Measurements from ENCODE around the gene GIGYF1.
"Not testable (repeated sequence)": the region's sequence is repeated elsewhere in the genome, so short reads cannot be mapped to it uniquely, and the experiment has no call there.

GIGYF1 gene, protein sequence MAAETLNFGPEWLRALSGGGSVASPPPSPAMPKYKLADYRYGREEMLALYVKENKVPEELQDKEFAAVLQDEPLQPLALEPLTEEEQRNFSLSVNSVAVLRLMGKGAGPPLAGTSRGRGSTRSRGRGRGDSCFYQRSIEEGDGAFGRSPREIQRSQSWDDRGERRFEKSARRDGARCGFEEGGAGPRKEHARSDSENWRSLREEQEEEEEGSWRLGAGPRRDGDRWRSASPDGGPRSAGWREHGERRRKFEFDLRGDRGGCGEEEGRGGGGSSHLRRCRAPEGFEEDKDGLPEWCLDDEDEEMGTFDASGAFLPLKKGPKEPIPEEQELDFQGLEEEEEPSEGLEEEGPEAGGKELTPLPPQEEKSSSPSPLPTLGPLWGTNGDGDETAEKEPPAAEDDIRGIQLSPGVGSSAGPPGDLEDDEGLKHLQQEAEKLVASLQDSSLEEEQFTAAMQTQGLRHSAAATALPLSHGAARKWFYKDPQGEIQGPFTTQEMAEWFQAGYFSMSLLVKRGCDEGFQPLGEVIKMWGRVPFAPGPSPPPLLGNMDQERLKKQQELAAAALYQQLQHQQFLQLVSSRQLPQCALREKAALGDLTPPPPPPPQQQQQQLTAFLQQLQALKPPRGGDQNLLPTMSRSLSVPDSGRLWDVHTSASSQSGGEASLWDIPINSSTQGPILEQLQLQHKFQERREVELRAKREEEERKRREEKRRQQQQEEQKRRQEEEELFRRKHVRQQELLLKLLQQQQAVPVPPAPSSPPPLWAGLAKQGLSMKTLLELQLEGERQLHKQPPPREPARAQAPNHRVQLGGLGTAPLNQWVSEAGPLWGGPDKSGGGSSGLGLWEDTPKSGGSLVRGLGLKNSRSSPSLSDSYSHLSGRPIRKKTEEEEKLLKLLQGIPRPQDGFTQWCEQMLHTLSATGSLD (N-terminal part only)

DNA sequence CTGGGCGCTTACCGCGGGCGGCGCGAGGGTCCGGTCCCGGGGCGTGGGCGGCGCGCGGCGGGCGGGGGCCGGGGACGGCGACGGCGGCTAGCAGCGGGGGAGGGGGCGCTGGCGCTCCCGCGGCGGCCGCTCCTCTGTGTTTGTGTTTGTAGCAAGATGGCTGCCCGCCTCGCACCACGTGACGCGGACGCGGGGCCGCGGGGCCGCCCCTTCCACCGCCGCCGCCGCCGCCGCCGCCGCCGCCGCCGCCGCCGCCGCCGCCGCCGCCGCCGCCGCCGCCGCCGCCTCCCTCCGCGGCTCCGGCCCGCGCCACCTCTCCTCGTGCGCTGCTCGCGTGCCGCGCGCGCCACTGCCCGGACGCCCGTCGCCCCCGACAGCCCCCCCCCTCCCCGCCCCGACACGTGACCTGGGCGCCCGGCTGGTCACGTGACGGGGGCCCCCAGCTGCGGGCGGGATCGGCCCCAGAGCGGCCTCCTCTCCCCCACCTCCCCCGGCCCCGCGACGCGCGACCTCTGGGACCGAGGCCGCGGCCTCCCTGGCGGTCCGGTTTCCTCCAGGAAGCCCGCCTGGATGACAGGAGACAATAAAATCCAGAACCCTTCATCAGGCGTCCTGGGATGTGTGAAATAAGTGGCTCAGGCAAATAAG lies at the start of gene GIGYF1:
GIGYF1 (minus strand) TSS at position 153 of the 648 bp plus-strand sequence. CDS start 6,012 bp downstream, outside the sequence.
- DNase-seq, result peak; percentile 91

DNA sequence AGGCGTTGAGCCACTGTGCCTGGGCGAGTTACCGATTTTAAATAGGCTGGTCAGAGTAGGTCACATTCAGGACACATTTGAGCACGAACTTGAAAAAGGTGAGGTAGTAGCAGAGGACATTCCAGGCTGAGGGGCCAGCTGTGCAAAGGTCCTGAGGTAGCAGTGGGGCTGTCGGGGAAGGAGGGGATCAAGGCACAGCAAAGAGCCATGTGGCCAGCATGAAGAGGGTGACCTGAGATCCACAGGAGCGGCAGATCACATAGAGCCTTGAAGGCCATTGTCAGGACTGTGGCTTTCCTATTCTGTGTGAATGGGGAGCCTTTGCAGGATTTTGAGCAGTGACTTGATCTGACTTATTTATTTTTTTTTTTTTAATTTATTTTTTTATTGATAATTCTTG lies 45.9 kb upstream of the GIGYF1 start:
- DNase-seq, result no peak

DNA sequence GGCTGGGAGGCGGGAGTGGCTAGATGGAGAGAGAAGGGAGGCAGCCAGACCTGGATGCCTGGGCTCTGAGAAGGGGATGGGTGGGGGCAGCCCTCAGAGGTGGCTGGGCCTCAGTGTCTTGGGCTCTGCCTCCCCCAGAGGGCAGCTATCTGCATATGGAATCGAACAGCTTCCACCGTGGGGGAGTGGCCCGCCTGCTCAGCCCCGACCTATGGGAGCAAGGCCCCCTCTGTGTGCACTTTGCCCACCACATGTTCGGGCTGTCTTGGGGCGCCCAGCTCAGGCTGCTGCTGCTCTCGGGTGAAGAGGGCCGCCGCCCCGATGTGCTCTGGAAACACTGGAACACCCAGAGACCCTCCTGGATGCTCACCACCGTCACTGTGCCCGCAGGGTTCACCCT lies 42.6 kb upstream of the GIGYF1 start:
- no peak for DNase-seq

DNA sequence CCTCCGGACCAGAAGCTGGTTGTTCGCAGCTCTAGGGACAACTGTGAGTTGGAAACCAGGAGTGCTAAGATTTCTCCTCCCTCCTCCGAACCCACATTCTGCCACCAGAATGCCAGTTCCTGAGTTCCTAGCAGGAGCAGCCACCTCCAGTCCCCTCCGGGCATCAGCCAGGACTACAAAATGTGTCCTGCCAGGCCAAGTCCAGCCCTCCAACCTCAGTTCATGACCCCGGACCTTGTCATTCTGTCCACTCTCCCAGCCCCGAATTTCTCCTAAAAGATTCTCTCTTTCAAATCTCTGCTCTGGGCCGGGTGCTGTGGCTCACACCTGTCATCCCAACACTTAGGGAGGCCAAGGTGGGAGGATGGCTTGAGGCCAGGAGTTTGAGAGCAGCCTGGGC lies 41.7 kb upstream of the GIGYF1 start:
- no peak for DNase-seq

DNA sequence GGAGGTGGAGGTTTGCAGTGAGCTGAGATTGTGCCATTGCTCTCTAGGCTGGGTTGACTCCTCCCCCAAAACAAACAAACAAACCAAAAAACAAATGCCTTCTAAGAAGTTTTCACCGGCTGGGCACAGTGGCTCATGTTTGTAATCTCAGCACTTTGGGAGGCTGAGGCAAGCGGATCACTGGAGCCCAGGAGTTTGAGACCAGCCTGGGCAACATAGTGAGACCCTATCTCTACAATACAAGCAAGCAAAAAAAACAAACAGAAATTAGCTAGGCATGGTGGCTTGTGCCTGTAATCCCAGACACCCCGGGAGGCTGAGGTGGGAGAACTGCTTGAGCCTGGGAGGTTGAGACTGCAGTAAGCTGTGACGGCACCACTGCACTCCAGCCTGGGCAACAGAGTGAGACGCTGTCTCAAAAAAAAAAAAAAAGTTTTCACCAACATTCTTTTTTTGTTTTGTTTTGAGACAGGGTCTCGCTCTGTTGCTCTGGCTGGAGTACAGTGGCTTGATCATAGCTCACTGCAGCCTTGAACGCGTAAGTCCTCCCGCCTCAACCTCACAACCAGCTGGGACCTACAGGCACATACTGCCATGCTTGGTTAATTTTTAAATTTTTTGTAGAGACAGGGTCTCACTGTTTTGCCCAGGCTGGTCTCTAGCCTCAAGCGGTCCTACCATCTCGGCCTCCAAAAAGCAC lies 38.0 kb upstream of the GIGYF1 start:
- no peak for DNase-seq

DNA sequence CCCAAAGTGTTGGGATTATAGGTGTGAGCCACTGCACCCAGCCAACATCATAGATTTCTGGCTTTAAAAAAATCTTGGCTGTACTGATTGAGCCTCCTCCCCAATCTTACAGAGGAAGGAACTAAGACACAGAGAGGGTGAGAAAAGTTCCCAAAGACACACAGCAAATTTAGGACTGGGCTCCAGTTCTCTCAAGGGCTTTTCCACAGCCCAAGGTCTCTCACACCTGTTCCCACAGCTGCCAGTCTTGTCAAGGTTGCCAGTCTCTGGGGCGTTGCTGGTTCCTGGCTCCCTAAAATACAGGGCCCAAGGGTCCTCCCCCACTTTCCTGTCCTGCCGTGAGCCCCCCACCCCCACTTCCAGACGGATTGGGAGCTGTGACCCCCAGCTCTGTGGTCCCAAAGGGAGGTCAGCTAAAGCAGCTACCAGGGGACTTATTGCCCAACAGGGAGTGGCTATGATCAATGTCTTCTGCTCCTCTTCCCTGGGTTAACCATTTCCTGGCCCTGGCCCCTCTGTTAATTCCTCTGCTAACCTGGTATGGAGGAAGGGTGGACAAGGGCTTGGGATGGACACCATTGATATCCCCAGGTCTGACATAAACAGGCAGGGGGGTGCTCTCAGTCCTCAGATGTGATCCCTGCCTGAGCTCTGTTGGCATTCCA lies 36.2 kb upstream of the GIGYF1 start:
- no peak for DNase-seq

DNA sequence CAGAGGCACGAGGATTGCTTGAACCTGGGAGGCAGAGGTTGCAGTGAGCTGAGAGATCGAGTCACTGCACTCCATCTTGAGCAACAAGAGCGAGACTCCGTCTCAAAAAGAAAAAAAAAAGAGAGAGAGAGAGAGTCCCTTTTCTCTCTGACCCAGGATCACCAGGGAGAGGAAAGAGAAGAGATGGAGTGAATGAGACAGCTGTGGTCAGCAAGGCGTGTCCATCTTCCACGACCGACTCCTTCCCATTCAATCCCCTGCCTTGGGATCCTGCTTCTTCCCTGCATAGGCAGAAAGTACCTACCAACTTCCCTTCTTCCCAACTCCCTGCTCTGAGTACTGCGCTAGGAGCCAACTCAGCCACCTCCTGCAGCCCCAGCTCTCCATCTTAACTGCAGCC lies 34.1 kb upstream of the GIGYF1 start:
- DNase-seq, result no peak

DNA sequence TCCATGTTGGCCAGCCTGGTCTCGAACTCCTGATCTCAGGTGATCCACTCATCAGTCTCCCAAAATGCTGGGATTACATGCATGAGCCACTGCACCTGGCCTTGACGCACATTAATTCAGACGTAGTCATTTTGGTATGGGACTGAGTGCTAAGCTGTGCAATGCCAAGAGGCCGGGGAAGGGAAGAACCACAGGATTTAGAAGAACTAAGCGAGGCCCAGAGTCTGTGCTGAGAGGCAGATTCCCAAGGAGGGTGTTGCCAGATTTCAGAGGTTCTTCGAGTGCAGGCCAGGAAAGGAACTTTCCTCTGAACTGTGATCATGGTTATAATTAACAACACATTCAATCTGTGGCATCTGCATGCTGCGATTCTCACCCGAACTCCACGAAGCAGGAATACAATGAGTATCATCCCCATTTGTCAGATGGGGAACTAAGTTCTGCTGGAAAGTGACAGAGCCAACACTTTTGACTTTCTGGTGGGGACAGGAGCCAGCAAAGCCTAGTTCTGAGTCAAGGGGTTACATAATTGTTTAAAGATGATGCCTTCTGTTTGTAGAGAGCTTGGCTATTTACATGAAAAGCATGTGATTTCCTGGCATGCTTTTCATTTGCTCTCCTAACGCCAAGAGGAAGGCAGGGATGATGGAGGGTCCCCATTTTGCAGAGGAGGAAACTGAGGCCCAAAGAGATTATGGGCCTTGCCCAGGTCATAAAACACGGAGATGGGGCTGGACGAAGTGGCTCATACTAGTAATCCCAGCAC lies 33.1 kb upstream of the GIGYF1 start:
- DNase-seq, result peak; percentile 40

DNA sequence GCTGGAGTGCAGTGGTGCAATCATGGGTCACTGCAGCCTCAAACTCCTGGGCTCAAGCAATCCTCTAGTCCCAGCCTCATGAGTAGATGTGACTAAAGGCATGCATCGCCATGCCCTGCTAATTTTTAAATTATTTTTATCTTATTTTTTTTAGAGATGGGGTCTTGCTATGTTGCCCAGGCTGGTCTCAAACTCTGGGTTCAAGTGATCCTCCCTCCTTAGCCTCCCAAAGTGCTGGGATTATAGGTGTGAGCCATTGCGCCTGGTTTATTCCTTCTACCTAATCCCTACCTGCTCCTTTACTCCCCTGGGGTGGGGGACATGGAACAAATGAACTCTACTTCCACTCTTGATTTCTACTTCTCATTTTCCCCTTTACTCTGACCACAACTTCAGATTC lies 30.3 kb upstream of the GIGYF1 start:
- not testable (repeated sequence) for DNase-seq

DNA sequence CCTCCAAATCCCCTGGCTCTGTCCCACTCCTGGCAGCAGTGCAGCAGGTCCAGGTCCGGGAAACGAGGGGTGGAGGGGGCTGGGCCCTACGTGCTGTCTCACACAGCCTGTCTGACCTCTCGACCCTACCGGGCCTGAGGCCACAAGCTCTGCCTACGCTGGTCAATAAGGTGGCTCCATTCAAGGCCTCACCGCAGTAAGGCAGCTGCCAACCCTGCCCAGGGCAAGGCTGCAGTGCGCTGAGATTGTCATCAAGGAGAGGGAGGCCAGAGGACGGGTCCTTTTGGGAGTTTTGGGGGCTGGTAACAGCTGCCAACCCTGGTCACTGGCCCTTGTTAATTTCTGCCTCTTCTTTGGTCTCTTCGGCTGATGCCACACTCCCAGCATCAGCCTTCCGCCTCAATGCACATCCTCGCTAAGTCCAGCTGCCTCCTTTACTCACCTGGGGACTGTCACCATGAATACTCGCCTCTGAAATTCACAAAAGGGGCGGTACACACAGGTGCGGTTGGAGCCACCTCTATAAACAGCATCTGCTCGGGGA lies 29.8 kb upstream of the GIGYF1 start:
- no peak for DNase-seq

DNA sequence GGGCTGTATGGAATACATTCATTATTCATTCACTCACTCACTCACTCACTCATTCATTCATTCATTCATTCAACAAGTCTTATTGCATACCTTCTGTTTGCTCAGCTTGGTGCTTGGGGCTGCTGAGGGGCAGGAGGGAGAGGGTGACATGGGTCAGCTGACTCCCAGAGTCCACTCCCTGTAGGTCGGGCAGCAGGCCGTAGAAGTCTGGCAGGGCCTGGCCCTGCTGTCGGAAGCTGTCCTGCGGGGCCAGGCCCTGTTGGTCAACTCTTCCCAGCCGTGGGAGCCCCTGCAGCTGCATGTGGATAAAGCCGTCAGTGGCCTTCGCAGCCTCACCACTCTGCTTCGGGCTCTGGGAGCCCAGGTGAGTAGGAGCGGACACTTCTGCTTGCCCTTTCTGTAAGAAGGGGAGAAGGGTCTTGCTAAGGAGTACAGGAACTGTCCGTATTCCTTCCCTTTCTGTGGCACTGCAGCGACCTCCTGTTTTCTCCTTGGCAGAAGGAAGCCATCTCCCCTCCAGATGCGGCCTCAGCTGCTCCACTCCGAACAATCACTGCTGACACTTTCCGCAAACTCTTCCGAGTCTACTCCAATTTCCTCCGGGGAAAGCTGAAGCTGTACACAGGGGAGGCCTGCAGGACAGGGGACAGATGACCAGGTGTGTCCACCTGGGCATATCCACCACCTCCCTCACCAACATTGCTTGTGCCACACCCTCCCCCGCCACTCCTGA lies 28.6 kb upstream of the GIGYF1 start:
- DNase-seq, result no peak

DNA sequence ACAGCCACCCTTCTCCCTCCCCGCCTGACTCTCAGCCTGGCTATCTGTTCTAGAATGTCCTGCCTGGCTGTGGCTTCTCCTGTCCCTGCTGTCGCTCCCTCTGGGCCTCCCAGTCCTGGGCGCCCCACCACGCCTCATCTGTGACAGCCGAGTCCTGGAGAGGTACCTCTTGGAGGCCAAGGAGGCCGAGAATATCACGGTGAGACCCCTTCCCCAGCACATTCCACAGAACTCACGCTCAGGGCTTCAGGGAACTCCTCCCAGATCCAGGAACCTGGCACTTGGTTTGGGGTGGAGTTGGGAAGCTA lies 27.4 kb upstream of the GIGYF1 start:
- DNase-seq, result no peak

DNA sequence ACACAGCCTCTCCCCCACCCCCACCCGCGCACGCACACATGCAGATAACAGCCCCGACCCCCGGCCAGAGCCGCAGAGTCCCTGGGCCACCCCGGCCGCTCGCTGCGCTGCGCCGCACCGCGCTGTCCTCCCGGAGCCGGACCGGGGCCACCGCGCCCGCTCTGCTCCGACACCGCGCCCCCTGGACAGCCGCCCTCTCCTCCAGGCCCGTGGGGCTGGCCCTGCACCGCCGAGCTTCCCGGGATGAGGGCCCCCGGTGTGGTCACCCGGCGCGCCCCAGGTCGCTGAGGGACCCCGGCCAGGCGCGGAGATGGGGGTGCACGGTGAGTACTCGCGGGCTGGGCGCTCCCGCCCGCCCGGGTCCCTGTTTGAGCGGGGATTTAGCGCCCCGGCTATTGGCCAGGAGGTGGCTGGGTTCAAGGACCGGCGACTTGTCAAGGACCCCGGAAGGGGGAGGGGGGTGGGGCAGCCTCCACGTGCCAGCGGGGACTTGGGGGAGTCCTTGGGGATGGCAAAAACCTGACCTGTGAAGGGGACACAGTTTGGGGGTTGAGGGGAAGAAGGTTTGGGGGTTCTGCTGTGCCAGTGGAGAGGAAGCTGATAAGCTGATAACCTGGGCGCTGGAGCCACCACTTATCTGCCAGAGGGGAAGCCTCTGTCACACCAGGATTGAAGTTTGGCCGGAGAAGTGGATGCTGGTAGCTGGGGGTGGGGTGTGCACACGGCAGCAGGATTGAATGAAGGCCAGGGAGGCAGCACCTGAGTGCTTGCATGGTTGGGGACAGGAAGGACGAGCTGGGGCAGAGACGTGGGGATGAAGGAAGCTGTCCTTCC lies 26.8 kb upstream of the GIGYF1 start:
- DNase-seq, result no peak

DNA sequence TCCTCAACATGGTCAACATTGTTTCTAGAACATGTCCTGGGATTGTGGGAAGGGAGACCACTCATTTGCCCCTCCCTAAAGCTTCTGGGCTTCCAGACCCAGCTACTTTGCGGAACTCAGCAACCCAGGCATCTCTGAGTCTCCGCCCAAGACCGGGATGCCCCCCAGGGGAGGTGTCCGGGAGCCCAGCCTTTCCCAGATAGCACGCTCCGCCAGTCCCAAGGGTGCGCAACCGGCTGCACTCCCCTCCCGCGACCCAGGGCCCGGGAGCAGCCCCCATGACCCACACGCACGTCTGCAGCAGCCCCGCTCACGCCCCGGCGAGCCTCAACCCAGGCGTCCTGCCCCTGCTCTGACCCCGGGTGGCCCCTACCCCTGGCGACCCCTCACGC lies 26.2 kb upstream of the GIGYF1 start, which contains the start of gene EPO:
EPO (plus strand) TSS at position 190 of the 392 bp plus-strand sequence. CDS start 513 bp downstream, outside the sequence.
- DNase-seq, result no peak

DNA sequence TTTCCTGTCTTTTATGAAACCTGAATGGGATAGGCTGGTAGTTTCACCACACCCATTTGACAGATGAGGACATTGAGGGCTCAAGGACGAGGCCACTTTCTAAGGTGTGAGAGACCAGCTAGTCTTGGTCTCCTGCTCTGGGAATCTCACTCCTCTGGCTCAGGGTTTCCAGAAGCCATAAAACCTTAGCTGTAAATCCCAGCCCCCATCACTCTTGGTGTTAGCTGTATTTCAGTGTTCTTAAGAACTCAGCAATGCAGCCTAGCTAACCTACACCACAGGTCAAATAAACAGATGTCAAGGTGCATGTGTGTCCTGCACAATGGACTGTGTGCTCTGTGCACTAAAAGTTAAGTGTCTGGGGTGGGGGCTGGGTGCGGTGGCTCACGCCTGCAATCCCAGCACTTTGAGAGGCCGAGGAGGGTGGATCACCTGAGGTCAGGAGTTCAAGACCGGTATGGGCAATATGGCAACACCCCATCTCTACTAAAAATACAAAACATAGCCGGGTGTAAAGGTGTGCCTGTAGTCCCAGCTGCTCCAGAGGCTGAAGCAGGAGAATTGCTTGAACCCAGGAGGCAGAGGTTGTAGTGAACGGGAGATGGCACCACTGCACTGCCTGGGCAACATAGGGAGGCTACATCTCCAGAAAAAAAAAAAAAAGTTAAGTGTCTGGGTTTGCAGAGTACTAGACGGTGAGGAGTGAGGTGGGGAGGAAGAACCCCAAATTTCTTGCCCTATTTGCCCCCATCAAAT lies 25.7 kb upstream of the GIGYF1 start:
- peak; percentile 31 for DNase-seq

DNA sequence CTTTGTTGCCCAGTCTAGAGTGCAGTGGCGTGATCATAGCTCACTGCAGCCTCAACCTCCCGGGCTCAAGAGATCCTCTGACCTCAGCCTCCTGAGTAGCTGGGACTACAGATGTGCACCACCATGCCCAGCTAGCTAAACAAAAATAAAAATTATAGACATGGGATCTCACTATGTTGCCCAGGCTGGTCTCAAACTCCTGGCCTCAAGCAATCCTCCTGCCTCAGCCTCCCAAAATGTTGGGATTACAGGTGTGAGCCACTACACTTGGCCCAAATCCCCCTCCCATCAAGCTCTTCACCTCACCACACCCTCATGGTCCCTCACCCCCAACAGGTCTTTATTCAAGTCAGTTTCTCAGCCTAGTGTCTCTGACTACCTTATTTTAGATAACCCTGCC lies 23.0 kb upstream of the GIGYF1 start:
- DNase-seq, result not testable (repeated sequence)

DNA sequence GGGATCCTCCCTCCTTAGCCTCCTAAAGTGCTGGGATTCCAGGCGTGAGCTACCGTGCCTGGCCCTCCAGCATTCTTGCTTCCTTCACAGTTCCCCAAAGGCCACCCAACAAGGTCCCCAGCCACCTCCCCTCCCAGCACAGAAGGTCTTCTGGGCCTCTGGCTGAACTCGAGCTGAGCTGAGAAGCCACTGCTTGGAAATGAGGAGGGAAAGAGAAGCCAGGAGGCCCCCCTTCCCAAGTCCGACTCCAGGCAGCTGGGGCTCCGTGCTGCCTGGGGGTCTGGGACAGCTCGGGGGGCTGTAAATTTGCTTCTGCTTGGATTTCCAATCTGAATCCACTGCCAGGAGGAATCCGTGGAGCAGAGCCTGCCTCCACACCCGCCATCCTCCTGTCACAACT lies 20.7 kb upstream of the GIGYF1 start:
- no peak for DNase-seq

DNA sequence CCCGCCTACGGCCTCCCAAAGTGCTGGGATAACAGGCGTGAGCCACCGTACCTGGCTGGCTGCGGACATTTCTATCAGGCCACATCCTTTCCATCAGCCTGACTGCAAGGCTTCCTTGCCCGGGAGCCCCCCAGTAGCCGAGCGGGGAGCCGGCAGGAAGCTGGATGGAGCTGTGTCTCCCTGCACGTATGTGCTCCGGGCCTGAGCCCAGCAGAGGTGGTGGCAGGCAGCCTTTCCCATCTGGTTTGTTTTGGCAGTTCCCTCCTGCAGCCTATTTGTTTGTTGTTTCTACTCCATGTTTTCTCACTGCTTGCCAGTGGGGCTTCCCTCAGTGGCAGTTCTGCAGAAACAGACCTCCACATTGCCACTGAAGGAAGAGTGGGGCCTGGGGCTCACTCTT lies 17.3 kb upstream of the GIGYF1 start:
- DNase-seq, result no peak

DNA sequence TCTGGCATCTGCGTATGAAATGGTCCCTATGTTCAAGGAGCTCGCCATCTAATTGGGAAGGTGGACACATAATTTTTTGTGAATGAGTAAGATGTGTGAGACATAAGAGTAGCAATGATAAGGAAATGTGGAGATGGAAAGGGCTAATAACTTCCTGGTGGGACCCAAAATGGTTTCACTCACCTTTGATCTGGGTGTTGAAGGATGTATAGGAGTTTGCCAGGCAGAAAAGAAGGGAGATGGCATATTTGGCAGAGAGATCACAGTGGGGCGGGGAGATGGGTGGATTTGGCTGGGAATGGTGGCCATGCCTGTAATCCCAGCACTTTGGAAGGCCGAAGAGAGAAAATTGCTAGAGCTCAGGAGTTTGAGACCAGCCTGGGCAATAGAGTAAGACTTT lies 16.4 kb upstream of the GIGYF1 start:
- no peak for DNase-seq
